OCI-LY1 (cell line): ENCODE results near the gene FAM168A.

Experiments used
- H2AFZ ChIP-seq: fragments of 200-600 bp; sonication (generic), shearing (Covaris generic); 2 replicates; pipeline ENCODE4 v1.6.0; 2014; ENCODE audit warnings: antibody characterized with exemption, mild to moderate bottlenecking, low read length
- H3F3A ChIP-seq: fragments of 200-600 bp; sonication (generic), shearing (Covaris generic); 2 replicates; pipeline ENCODE4 v1.6.0; 2014; ENCODE audit warnings: mild to moderate bottlenecking, antibody characterized with exemption, low read length, moderate library complexity; ENCODE audit not compliant: insufficient read depth
- H3K27ac ChIP-seq: fragments of 200-600 bp; sonication (generic); 2 replicates; pipeline ENCODE4 v1.5.1; 2014; ENCODE audit warnings: low read length, mixed run types, mild to moderate bottlenecking, low read depth; ENCODE audit not compliant: poor library complexity, severe bottlenecking
- H3K27me3 ChIP-seq: fragments of 200-600 bp; sonication (generic); 2 replicates; pipeline ENCODE4 v1.6.0; 2014; ENCODE audit warnings: antibody characterized with exemption, mild to moderate bottlenecking, low read length, moderate library complexity; ENCODE audit not compliant: insufficient read depth
- H3K36me3 ChIP-seq: fragments of 200-600 bp; sonication (generic); 2 replicates; pipeline ENCODE4 v1.6.1; 2014; ENCODE audit warnings: mild to moderate bottlenecking, antibody characterized with exemption, low read length, moderate library complexity, mixed read lengths; ENCODE audit not compliant: insufficient read depth
- H3K4me1 ChIP-seq: fragments of 200-600 bp; sonication (generic); 2 replicates; pipeline ENCODE4 v1.5.1; 2014; ENCODE audit warnings: mild to moderate bottlenecking, low read length, moderate library complexity; ENCODE audit not compliant: insufficient read depth, severe bottlenecking
- H3K4me2 ChIP-seq: fragments of 200-600 bp; sonication (generic), shearing (Covaris generic); 2 replicates; pipeline ENCODE4 v1.6.1; 2014; ENCODE audit warnings: low read length
- H3K4me3 ChIP-seq: fragments of 200-600 bp; sonication (generic); 2 replicates; pipeline ENCODE4 v1.5.1; 2014; ENCODE audit warnings: low read length, low read depth, mild to moderate bottlenecking, mixed read lengths; ENCODE audit not compliant: poor library complexity, severe bottlenecking
- H3K79me2 ChIP-seq: fragments of 200-600 bp; shearing (Covaris generic); 2 replicates; pipeline ENCODE4 v1.6.1; 2016; ENCODE audit warnings: mixed run types, low read length, mixed read lengths; ENCODE audit not compliant: insufficient read depth
- H3K9ac ChIP-seq: fragments of 200-600 bp; sonication (generic), shearing (Covaris generic); 2 replicates; pipeline ENCODE4 v1.6.1; 2014; ENCODE audit warnings: mild to moderate bottlenecking, low read length, mixed read lengths
- H3K9me2 ChIP-seq: fragments of 200-600 bp; sonication (generic), shearing (Covaris generic); 2 replicates; pipeline ENCODE4 v1.6.1; 2014; ENCODE audit warnings: low read depth, mild to moderate bottlenecking, low read length, mixed read lengths
- H3K9me3 ChIP-seq: fragments of 200-600 bp; shearing (Covaris generic); 2 replicates; pipeline ENCODE4 v1.6.1; 2014; ENCODE audit warnings: low read length, mixed read lengths
- H4K20me1 ChIP-seq: fragments of 200-600 bp; sonication (generic), shearing (Covaris generic); 2 replicates; pipeline ENCODE4 v1.6.0; 2016; ENCODE audit warnings: mild to moderate bottlenecking, low read length; ENCODE audit not compliant: insufficient read depth
- EZH2 ChIP-seq: fragments of 200-600 bp; sonication (generic), shearing (Covaris generic); IDR thresholded peaks from 2 replicates; pipeline ENCODE4 v1.8.0; 2017; ENCODE audit warnings: borderline replicate concordance, mixed run types, mild to moderate bottlenecking, antibody characterized with exemption, low read length, moderate library complexity, mixed read lengths
- TF ChIP-seq, protein P1 (sequence below): fragments of 200-600 bp; sonication (generic), shearing (Covaris generic); IDR thresholded peaks from 2 replicates; pipeline ENCODE4 v1.5.1; 2017; ENCODE audit warnings: mild to moderate bottlenecking, antibody characterized with exemption, low read length, moderate library complexity, mixed read lengths

Gene FAM168A

GRCh38 chr11:73465023-73465675, 132.8 kb downstream of the FAM168A start:
- TF ChIP-seq EZH2 = no peak
- TF ChIP-seq, protein P1, sequence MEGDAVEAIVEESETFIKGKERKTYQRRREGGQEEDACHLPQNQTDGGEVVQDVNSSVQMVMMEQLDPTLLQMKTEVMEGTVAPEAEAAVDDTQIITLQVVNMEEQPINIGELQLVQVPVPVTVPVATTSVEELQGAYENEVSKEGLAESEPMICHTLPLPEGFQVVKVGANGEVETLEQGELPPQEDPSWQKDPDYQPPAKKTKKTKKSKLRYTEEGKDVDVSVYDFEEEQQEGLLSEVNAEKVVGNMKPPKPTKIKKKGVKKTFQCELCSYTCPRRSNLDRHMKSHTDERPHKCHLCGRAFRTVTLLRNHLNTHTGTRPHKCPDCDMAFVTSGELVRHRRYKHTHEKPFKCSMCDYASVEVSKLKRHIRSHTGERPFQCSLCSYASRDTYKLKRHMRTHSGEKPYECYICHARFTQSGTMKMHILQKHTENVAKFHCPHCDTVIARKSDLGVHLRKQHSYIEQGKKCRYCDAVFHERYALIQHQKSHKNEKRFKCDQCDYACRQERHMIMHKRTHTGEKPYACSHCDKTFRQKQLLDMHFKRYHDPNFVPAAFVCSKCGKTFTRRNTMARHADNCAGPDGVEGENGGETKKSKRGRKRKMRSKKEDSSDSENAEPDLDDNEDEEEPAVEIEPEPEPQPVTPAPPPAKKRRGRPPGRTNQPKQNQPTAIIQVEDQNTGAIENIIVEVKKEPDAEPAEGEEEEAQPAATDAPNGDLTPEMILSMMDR = no peak

GRCh38 chr11:73464347-73464746, 133.6 kb downstream of the FAM168A start:
- H3K27me3 ChIP-seq = no peaks in the 10 kb centered on the region
- no peak overlapping the region for H3K9ac ChIP-seq
- H4K20me1 ChIP-seq = no peaks in the 10 kb centered on the region
- no peak overlapping the region for H3K27ac ChIP-seq
- H3K79me2 ChIP-seq = no peaks in the 10 kb centered on the region
- H3K9me2 ChIP-seq = no peaks in the 10 kb centered on the region
- TF ChIP-seq EZH2 = no peak
- TF ChIP-seq, protein P1 = no peak
- no peaks in the 10 kb centered on the region for H3F3A ChIP-seq
- no peaks in the 10 kb centered on the region for H3K36me3 ChIP-seq
- no peak overlapping the region for H3K4me2 ChIP-seq
- H2AFZ ChIP-seq = no peak overlapping the region
- peaks cover 4% of the 10 kb centered on the region for H3K4me1 ChIP-seq
- H3K9me3 ChIP-seq = no peaks in the 10 kb centered on the region
- H3K4me3 ChIP-seq = no peak overlapping the region

More at GRCh38 chr11:73465023-73465675, 132.8 kb downstream of the FAM168A start:
- Histone ChIP-seq H3K79me2 (no peaks in the 10 kb centered on the region), H3K27me3 (no peaks in the 10 kb centered on the region), H3K9ac (no peak overlapping the region), H3K9me3 (no peaks in the 10 kb centered on the region), H3F3A (no peaks in the 10 kb centered on the region), H3K9me2 (no peaks in the 10 kb centered on the region), H3K36me3 (no peaks in the 10 kb centered on the region), H2AFZ (no peak overlapping the region), H3K4me2 (no peak overlapping the region), H4K20me1 (no peaks in the 10 kb centered on the region), H3K27ac (no peak overlapping the region), H3K4me1 (peaks cover 4% of the 10 kb centered on the region), H3K4me3 (no peak overlapping the region)

- Histone ChIP-seq H3K4me3 (no peak overlapping the region), H3K27me3 (no peaks in the 10 kb centered on the region), H3K4me2 (no peak overlapping the region), H3K4me1 (peaks cover 4% of the 10 kb centered on the region), H3K9me2 (no peaks in the 10 kb centered on the region), H3K9ac (no peak overlapping the region), H3K9me3 (no peaks in the 10 kb centered on the region), H3K27ac (no peak overlapping the region), H3F3A (no peaks in the 10 kb centered on the region), H3K36me3 (no peaks in the 10 kb centered on the region), H2AFZ (no peak overlapping the region), H4K20me1 (no peaks in the 10 kb centered on the region), H3K79me2 (no peaks in the 10 kb centered on the region)
- TF ChIP-seq EZH2 = no peak
- TF ChIP-seq, protein P1 = no peak
Measured at GRCh38 chr11:73463359-73463758, 134.6 kb downstream of the FAM168A start.
